Activated naive CD4-positive, alpha-beta T cell treated with anti-CD3 and anti-CD28 coated beads, Interleukin-2, amount 10 ng/mL, durations not matched to agents 5 hours and 36 hours (primary cell): ENCODE results near the gene S1PR1. TPM values are rescaled to one million over a fixed set of nuclear protein-coding genes. Genes with fewer than 3 reads are reported as not detected.

ENCODE experiments used
- total RNA-seq, 2 experiments: library from RNA; stranded (reverse); gene quantifications; one replicate each; pipeline ENCODE4 v1.2.3, GENCODE V29; 2021

S1PR1 gene
- total RNA-seq = 100 to 1,000 TPM; 239 to 242 TPM

DNA sequence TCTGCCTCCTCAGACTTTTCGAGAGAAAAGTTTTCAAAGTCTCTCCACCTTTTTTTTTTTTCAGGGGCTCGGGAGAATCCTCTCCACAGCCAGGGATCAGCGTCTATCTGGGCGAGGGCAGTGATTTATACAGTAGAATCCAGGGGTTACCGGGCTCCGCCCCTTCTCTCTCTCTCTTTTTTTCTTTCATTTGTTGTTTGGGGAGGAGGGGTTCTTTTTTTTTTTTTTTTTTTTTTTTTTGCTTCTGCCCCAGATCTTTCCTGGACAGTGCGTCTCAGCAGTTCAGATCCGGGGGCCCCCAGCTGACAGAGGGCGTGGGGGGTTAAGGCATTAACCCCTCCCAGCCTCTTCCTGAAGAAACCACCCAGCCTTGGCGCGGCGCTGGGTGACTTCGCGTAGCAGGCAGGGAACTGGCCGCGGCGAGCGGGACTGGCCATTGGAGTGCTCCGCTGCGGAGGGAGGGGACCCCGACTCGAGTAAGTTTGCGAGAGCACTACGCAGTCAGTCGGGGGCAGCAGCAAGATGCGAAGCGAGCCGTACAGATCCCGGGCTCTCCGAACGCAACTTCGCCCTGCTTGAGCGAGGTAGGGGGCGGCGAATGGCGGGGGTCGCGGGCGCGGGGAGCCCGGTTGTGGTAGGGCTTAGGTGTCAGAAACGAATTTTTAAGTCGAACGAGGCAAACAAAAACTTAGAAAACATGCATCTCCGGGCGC lies at the start of gene S1PR1:
Gene S1PR1 (plus strand): TSS at position 504 of the 713 bp plus-strand sequence. CDS start 1,966 bp downstream, outside the sequence.

Other genes starting within 250 kb of the S1PR1 start
- 10 to 100 TPM; 50.3 to 57.2 TPM for gene DPH5, start 211.2 kb upstream of the S1PR1 start, total RNA-seq